Measurements from ENCODE around the gene TMEM214.

Gene TMEM214

DNA sequence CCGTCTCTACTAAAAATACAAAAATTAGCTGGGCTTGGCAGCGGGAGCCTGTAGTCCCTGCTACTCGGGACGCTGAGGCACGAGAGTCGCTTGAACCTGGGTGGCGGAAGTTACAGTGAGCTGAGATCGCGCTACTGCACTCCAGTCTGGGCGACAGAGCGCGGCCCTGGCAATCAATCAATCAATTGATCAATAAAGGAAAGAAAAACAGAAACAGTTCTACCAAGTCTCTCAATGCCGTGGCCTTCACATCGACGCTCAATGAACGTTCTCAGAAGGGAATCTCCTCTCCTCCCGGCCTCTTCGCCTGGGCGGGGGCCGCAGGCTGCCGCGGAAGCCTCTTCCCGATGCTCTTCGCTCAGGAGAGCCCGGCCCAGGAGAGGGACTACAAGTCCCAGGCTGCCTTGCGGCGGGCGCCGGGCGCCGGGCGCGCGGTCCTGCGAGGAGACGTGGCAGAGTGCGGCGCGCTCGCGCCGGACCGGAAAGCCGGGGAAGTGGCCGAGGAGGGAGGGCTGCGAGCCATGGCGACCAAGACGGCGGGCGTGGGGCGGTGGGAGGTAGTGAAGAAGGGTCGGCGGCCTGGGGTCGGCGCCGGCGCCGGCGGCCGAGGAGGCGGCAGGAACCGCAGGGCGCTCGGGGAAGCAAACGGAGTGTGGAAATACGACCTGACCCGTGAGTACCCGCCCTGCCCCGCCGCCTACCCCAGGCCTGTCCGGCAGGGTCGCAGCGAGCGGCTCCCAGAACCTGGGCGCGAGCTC lies at the start of gene TMEM214:
Gene TMEM214 (plus strand): TSS at position 471 of the 758 bp plus-strand sequence. CDS start 51 bp downstream, at position 522.
- peak; percentile 47 to 71 (median 68) for DNase-seq (ENCODE audit: low read depth in 3 of 3)

DNA sequence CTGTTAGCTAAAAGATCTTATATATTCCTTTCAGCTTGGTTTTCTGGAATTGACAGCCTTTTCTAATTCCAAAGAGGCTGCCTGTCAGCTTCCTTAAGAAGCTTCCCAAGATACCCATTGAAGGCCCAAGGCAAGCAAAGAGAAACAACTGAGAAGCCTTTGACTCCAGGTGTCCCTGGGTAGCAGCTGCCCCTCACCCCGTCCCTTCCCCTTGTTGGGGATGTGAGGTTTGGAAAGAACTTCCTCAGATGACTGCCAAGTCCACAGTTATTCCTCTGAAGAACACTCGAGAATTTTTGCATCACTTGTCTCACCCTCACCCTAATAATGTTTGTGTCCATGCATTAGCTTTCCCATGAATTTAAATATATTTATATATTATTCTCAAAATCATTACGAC lies 49.0 kb upstream of the TMEM214 start:
- DNase-seq (ENCODE audit: low read depth in 3 of 3) = no peak

GRCh38 chr2:26985807-26986206 lies 47.0 kb upstream of the TMEM214 start:
- no peak for DNase-seq (ENCODE audit: low read depth in 3 of 3)

DNA sequence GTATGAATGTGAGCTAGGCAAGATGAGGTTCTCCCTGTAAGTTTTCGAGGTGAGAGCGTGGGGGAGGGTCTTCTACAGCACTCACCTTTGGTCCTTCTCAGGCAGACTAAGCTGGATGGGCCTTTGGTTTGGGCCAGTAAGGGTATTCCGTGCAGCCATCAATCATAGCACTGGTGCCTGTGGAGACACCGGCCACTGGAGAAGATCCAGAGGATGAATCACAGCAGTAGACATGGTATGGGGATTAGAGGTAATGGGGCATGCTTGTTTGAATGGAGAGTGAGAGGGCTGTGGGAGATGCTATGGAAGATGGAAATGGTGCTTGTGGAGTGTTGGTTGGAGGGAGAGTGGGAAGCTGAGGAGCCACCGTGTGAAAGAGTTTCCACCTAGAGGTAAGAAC lies 46.2 kb upstream of the TMEM214 start:
- DNase-seq (ENCODE audit: low read depth in 3 of 3) = no peak

DNA sequence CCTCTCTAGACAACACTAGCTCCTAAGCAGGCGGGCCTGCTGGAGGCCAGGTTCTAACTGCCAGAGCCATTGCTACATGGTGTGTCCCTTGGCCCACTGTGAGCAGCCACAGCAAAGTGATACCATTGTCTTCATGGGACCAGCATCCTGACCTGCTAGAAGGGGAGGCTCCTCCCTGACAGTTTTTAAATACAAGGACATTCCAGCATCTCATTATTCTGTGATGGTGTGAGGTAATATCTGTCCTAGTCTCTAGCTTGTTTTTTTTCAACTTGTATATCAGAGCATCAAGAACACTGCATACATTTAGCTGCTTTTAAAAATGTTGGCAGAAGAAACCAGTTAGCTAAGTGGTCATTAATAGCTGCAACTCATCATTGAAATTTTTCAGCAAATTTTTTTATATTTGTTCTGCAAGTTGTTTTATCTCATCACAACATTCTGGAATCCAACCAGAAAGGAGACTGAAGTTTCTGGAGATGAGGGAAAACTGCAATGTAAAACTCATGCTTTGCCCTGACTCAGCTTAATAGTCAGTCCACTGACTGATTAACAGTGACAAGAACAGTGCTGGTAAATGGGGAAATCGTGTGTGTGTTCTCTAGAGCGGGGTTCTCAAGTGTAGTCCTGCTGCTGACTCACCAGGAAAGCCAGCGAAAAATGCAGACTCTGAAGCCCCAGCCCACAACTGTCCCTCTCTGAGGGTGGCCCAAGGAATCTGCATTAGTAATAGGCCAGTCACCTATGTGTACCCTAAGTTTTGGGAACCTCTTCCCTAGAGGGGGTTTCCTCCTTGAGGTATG lies 44.5 kb upstream of the TMEM214 start:
- DNase-seq (ENCODE audit: low read depth in 3 of 3) = no peak

- no peak for DNase-seq (ENCODE audit: low read depth in 3 of 3)
Measured at GRCh38 chr2:26989156-26989555, 43.6 kb upstream of the TMEM214 start.

- DNase-seq (ENCODE audit: low read depth in 3 of 3) = no peak
Measured at GRCh38 chr2:26991717-26992116, 41.0 kb upstream of the TMEM214 start.

DNA sequence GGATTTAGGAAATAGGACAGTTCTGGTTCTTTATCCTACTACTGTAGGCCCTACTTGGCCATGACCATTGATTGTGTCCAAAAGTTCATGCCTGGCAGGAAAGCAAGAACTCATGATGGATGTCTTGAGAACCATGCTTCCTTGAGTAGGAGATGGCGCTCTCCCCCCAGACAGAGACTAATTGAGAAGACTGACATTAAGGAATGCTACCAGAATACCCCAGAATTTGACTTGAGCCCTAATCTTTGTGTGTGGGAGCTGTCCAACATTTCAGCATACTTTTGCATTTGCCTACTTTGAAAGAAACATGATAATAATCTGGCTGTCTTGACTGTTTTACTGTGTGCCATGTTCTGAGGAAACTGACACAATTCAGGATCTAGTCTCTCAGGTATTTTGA lies 39.0 kb upstream of the TMEM214 start:
- DNase-seq (ENCODE audit: low read depth in 3 of 3) = no peak

DNA sequence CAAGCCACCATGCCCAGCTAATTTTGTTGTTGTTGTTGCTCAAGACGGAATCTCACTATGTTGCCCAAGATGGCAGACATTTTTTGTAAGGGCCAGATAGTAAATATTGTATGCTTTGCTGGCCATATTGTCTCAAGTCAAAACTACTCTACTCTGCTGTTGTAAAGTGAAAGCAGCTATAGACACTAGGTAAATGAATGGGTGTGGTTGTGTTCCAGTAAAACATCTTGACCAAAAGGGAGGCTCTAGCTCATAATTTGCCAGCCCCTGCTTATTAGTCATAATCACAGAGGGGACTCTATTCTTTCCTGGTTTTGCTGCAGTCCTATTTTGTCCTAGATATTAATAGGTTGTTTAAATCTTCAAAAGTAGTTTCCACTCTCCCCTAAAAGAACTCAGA lies 37.8 kb upstream of the TMEM214 start:
- no peak for DNase-seq (ENCODE audit: low read depth in 3 of 3)

DNA sequence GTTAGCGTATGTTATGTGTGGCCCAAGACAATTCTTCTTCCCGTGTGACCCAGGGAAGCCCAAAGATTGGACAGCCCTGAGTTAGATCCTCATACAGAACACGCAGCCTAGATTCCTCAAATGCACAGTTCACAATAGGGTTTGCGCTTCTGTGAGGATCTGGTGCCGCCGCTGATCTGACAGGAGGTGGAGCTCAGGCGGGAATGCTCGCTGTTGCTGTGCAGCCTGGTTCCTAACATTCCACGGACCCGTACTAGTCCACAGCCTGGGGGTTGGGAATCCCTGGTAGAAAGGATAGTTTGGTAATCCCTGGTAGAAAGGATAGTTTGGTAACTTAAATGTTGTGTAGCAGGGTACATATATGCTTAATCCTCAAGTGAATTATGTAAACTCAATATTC lies 35.4 kb upstream of the TMEM214 start:
- no peak for DNase-seq (ENCODE audit: low read depth in 3 of 3)

GRCh38 chr2:26998323-26998722 lies 34.4 kb upstream of the TMEM214 start:
- DNase-seq (ENCODE audit: low read depth in 3 of 3) = no peak

DNA sequence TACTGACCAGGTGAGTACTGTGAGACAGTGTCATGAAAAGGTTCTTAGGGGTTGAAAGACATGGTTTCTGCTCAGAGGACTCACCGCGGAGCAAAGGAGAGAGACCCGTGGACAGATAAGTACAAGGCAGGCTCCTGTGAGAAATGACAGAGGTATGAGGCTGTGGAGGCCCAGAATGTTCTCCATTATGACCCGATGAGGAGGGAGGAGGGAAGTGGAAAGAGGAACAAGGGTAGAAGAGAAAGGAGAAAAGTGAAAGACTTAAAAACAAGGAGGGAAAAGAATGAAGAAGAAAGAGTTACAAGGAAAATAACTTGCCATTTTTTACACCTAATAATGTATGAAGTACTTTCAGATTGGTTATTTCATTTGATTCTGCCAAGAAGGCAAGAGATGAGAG lies 32.5 kb upstream of the TMEM214 start:
- DNase-seq (ENCODE audit: low read depth in 3 of 3) = no peak

DNA sequence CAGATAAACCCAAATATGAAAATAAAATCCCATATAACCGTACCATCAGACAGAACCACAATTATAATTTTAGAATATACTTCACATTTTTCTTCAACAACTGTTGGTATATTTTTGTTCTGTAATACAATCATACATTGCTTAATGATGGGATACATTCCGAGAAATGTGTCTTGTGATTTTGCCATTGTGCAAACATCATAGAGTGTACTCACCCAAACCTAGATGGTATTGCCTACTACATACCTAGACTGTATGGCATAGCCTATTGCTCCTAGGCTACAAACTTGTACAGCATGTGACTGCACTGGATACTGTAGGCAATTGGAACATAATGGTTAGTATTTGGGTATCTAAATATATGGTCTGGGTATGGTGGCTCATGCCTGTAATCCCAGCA lies 31.8 kb upstream of the TMEM214 start:
- DNase-seq (ENCODE audit: low read depth in 3 of 3) = no peak

GRCh38 chr2:27001950-27002349 lies 30.8 kb upstream of the TMEM214 start:
- no peak for DNase-seq (ENCODE audit: low read depth in 3 of 3)

DNA sequence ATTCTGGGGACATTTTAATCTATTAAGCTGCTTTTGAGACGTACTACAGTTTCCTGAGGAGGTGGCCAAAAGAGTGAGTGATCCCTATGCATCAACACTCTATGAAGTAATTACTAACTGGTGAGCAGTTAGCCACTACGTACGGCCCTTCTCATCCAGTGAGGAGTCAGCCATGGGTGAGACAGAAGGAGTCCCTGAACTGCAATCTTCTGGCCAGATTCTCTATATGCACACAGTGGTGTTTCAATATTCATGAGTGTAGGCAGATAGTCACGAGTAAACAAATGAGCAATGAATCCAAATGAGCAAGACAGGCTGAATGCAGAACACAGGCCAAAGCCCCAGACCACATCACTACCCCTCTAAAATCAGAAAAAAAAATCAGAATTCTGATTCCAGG lies 29.8 kb upstream of the TMEM214 start:
- no peak for DNase-seq (ENCODE audit: low read depth in 3 of 3)

- DNase-seq (ENCODE audit: low read depth in 3 of 3) = no peak
Measured at GRCh38 chr2:27003857-27004256, 28.9 kb upstream of the TMEM214 start.

- DNase-seq (ENCODE audit: low read depth in 3 of 3) = no peak
Measured at GRCh38 chr2:27006602-27007415, 26.0 kb upstream of the TMEM214 start.

- DNase-seq (ENCODE audit: low read depth in 3 of 3) = no peak
Measured at GRCh38 chr2:27007416-27008374, 25.1 kb upstream of the TMEM214 start.

GRCh38 chr2:27008678-27009077 lies 24.1 kb upstream of the TMEM214 start:
- DNase-seq (ENCODE audit: low read depth in 3 of 3) = no peak

DNA sequence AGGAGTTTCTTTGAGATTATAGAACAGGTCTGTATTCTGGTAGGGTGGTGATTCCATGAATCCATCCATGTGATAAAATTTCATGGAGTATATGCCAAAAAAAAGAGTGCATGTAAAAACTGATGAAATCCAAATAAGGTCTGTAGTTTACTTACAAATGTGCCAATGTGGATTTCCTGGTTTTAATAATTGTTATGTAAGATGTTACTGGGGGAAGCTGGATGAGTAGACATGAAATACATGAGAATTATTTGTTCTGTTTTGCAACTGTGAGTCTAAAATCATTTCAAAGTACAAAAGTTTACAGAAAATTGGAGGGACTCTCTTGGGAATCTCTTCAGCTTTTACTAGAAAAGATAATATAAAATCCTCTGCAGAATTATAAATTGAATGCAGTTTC lies 23.7 kb upstream of the TMEM214 start:
- no peak for DNase-seq (ENCODE audit: low read depth in 3 of 3)

DNA sequence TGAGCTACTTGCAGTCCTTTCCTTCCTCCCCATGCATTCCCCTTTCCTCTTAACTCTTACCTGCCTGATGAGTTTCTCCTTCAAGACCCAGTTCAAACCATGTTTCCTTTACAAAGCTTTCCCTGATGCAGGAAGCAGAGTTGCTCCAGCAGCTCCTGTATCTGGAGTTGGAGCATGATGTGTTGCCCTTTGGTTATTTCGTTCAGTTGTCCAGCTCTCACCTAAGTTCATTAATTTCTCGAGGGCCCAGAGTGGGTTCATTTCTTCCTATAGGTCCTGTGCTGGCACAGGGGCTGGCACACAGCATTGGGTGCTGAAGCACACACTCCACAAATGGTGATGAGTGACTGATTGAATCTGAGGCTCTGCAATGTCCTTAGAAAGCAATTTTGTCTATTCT lies 23.0 kb upstream of the TMEM214 start:
- DNase-seq (ENCODE audit: low read depth in 3 of 3) = no peak
